Stimulated activated CD8-positive, alpha-beta memory T cell treated with anti-CD3 and anti-CD28 coated beads, Interleukin-12 subunit alpha, Interleukin-12 subunit beta, amount 100 ng/mL, for 4 hours (primary cell): ENCODE results near the gene ASAP2.

Experiments
- DNase-seq: peaks from one replicate; pipeline ENCODE4 v3.0.0-alpha.2; 2020; ENCODE audit warnings: low read depth

ASAP2 gene

DNA sequence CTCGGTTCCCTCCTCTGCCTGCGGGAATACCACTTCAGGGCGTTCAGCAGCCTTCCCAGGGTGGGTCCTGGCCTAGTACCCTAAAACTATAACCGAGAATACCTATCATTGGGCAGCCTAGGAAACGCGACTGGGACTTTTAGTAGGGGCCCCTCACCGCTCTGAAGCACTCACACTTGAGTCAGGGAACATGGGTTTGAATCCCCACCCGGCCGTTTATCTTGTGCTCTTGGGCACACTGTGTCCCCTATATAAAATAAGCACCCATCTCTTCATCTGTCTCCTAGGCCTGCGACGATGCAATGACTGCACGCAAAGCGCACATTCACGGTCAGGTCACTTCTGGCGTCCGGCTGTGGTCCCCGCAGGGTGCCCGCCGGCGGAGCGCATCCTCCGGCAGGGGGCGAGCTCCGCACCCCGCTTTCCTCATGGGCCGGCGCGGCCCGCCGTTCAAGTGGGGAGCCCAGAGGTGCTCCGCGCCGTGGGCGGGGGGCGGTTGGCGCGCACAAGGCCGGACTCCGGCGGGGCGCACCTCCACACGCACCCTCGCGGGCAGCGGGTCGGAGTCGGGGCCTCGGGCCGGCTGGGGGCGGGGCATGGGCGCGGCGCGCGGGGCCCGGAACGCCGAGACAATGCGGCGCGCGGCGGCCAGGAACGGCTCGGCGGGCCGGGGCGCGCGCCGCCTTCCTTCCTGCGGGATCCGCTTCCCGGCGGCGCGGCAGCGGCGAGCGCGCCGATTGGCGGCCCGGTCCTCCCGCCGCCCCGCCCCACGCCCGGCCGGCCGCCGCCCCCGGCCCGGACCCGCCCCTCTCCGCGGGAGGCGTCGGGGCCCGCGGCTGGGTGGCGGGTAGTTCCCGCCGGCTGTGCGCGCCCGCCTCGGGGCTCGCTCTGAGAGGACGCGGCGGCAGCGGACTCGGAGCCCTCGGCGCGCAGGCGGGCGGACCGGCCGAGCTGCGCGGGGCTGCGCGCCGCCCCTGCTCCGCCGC lies at the start of gene ASAP2:
TSS of gene ASAP2 (plus strand) at position 850 of the 986 bp plus-strand sequence. CDS start 293 bp downstream, outside the sequence.
- DNase-seq: no peak

DNA sequence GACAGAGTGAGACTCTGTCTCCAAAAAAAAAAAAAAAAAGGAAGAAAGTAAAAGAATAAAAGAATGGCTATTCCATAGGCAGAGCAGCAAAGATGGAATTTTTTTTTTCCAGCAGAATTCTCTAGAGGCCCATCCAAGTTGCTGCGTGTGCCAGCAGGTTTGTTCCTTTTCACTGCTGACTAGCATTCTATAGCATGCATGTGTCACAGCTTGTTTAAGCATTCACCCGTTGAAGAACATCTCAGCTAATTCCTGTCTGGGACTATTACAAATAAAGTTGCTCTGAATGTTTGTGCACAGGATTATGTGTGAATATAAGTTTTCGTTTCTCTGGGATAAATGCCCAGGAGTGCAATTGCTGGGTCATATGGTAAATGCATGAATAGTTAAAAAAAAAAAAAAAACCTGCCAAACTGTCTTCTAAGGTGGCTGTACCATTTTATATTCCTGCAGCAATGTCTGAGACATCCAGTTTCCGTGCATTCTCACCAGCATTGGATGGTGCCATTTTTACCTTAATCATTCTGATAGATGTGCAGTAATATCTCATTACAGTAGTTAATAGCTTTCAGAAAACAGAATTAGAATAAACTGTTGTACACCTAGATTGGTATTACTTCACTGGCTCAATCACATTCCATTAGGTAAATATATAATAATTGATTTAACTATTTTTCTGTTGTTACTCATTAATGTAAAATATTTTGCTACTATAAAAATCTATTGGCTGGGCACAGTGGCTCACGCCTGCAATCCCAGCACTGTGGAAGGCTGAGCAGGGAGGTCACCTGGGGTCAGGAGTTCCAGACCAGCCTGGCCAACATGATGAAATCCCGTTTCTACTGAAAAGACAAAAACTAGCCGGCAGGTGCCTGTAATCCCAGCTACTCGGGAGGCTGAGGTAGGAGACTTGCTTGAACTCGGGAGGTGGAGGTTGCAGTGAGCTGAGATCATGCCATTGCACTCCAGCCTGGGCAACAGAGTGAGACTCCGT lies 47.5 kb upstream of the ASAP2 start:
- no peak for DNase-seq

- no peak for DNase-seq
Measured at GRCh38 chr2:9160732-9161131, 45.9 kb upstream of the ASAP2 start.

DNA sequence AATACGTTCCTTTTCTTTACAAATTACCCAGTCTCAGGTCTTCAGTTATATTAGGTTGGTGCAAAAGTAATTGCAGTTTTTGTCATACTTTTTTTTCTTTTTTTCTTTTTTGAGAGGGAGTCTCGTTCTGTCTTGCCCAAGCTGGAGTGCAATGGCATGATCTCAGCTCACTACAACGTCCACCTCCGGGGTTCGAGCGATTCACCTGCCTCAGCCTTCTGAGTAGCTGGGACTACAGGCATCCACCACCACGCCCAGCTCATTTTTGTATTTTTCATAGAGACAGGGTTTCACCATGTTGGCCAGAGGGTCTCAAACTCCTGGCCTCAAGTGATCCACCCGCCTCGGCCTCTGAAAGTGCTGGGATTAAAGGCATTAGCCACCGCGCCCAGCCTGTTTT lies 43.8 kb upstream of the ASAP2 start:
- no peak for DNase-seq

DNA sequence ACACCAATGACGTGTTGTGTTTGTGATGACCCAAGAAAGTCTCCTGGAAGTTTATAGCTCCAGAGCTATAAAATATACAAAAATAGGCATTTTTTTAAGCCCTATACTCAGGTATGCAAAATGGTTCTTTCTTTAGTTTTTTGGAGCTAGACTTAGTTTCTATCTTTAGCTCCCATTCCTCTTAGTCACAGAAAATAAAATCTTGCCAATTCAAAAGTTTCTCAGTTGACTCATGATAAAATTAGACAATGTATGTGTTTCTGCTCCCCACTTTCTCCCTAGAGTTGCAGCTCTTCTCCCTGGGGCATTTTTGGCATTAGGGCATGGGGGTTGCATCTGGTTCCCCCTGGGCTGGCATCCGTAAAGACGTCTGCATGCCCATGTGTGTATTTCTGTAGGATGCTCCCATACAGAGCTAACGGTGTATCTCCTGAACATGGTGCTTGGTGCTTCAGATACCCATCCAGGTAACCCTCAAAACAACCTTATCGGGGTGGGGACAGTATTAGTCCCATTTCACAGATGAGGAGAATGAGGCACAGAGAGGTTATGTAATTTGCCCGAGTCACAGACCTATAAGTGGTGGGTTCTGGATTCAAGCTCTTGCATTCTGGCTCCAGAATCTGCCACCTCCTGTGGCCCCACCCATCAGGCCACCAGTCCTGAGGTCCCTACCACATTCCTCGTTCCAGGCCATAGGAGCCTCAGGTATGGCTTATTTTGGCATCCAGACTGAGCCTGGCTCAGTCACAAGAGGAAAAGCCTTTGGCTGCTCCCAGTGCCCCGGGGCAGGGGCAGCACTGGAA lies 43.1 kb upstream of the ASAP2 start:
- no peak for DNase-seq

- DNase-seq: no peak
Measured at GRCh38 chr2:9164112-9164608, 42.5 kb upstream of the ASAP2 start.

DNA sequence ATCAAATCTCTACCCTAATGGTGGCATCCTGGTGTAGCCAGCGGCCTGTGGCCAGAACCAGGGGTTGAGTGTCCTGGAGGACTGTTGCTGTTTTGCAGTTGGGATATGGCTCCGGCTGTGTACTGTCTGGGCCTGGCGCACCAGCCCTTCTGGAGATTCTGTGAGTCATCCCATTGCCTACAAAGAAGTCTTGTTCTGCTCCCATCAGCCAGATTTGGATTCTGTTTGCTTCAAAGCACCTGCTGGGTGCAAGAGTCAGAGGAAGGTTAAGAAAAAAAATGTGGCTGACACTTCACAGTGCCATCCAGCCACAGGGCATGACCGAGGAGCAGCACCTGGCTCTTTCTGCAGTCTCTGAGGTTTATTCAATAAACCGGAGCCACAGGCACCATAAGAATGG lies 41.0 kb upstream of the ASAP2 start:
- DNase-seq: no peak

DNA sequence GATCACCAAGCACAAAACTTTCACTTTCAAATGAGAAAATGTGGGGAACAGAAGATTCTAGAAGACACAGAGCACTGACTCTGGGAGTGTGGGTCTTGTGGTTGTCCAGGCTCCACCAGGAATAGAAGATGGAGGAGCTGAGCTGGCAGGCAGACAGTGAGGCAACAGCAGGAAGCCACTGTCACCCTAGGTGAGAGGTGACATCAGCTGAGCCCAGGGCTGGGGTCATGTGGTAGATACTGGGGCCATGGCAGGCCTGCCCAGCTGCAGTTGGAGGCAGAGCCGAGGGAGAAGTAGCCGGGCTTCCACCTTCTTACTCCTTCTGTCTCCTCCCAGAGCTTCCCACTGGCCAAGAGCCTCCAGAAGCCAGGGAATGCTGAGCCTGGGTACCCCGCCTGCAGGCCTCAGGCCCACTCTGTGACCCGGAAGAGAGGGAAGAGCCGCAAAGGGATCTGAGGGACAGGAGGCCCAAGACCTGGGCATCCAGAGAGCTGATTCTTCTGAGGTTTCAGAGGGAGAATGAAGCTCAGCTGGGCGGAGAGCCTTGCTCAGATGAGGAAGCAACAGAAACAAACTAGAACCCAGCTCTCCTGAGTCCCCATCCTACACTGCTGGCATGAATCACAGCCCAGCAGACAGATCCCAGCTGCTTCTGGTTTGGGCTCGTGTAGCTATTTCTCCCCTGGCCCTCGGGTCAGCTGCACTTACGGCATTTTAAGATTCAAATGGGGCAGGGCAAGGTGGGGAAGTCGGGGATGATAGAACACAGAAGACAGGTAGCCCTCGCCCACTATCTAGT lies 39.8 kb upstream of the ASAP2 start:
- DNase-seq: no peak

- DNase-seq: no peak
Measured at GRCh38 chr2:9167718-9168657, 38.6 kb upstream of the ASAP2 start.

DNA sequence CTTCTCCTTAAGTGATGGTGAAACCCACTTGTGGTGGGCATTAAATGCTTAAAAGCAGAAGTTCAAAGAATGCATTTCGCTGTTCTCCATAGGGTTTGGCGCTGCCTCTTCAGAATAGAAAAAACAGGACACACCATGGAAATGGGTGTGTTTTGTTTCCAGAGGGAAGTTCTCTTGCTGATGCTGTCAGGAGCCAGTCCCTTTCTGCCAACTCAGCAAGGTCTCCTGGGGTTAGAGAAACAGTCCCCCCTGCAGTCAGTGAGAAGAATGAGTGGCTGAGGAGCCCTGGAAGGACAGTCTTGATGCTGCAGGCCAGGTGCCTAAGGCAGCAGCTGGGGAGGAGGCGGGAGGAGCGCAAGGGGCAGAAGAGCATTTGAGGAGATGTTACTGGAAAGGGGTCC lies 37.8 kb upstream of the ASAP2 start:
- DNase-seq: no peak

DNA sequence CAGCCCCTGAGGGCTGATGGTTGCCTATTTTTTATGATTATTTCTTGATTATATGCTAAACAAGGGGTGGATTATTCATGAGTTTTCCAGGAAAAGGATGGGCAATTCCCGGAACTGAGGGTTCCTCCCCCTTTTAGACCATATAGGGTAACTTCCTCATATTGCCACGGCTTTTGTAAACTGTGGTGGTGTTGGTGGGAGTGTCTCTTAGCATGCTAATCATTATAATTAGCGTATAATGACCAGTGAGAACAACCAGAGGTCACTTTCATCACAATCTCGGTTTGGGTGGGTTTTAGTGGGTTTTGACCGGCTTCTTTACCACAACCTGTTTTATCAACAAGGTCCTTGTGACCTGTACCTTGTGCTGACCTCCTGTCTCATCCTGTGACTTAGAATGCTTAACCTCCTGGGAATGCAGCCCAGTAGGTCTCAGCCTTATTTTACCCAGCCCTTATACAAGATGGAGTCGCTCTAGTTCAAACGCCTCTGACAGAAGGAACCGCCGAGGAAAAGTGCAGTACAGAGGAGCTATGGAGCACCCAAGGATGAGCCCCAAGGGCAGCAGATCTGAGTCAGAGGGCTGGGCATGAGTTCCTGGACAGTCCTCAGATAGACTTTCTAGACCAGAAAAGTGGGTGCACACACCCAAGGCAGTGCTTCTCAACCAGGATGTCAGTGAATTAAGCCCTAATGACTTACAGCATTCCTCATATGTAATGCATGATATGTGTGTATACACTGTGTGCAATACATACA lies 37.1 kb upstream of the ASAP2 start:
- DNase-seq: no peak

DNA sequence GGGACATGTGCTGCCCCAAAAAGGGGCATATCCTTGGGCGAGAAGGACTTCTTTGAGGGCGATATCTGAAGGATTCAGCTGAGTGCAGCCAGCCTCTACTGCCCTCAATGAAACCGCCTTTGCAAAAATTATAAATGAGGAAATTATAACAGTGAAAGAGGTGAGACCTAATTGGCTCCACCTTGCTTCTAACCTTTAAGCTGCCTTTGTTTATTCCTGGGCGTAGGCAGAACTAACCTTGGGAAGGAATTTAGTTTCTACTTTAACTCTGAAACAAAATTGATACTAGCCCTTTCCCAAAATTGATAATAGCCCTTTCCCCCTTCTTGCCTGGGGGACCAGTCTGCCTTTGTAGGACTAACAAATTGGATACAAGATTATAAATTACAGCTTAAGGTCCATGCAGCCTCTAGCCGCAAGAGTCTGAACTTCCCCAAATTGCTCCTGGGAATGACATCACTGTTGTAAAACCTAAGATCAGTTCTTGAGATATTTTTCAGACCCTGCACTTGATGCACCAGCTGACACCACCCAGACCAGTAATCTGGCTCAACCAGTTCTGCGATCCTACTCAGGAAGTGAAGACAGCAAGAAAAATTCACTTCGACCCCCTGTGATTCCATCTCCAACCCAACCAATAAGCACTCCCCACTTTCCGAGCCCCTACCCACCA lies 36.0 kb upstream of the ASAP2 start:
- no peak for DNase-seq

- DNase-seq: no peak
Measured at GRCh38 chr2:9174771-9175437, 31.7 kb upstream of the ASAP2 start.

DNA sequence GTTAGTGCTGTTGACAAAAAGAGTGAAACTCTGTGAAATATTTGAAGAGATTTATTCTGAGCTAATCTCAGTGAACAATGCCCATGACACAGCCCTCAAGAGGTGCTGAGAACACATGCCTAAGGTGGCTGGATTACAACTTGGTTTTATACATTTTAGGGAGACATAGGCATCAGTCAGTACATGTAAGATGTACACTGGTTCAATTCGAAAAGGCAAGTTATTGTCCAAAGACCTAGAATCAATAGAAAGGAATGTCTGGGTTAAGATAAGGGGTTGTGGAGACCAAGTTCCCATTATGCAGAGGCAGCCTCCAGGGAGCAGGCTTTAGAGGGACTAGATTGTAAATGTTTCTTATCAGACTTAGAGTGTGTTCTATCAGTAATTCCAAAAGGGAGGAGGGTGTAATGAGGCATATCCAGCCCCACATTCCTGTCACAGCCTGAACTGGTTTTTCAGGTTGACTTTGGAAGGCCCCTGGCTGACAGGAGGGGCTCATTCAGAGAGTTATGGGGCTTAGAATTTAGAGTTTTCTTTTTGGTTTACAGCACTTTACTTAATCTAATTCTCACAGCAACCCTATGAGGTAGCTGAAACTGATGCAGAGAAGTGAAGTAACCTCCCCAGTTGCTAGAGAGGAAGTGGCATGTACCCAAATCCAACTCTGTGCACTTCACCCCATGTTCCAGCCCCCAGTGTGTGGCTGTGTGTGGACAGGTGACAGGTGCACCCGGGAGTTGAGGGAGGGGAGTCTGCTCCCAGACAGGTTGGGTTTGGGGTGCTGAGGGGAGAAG lies 28.3 kb upstream of the ASAP2 start:
- DNase-seq: no peak

DNA sequence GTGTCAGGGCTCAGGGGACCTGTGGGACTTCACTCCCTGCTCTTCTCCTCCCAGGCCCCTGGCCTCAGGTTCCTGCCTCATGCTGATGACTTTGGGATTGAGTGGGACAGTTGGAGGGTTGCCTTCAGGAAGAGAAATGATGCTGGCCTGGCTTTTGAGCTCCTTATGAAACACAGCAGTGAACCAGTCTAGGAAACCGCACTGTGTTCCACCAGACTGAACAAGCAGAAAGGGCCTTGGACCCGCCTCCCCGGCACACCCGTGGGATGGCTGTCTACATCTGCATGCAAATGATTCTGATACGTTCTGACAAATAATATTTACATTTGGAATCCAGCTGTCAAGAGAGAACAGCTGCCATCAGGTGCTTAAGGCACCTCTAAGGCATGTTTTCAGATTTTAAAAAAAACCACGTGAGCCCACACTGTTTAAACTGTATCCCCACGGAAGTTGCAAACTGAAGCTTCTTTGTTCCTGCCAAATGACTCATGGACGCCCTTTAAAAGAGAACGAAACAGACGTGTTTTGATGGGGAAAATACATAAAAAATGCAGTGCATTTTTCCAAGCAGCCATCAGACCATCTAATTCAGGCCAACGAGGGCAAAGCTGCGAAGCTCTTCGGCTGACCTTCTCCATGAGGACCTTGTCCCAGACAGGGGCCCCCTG lies 27.6 kb upstream of the ASAP2 start:
- DNase-seq: no peak

DNA sequence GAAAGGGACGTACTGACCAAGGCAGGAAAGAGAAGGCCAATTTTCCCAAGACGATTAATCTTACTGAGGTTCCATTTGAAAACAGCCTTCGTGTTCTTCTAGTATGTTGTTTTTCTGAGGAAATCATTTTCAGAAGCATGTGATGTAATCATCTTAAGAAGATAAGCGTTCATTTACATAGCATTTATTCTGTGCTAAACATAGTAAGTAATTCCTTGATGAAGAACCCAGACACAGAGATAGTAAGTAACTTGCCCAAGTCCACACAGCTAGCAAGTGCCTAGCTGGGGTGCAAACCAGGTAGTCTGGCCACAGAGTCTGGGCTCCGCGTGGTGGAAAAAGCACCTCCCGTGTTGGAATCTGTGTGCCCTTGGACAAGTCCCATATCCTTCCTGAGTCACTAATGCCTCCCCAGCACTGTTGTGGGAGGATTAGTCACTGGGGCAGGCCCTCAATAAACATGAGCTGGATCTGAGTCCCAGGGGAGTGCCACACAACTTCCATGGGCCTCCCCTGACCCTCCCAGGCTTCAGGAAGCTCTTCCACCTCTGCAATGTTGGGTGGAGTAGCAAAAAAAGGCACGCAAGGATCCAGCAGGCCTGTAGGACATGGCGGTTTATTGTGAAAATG lies 26.9 kb upstream of the ASAP2 start:
- DNase-seq: no peak
